IMR-90 (cell line): ENCODE data around the gene LIMK2. TPM values are rescaled to one million over a fixed set of nuclear protein-coding genes. Genes with fewer than 3 reads are reported as not detected.

Experiments
- ATAC-seq: fragments of 200-7000 bp; cut with Tn5 transposase; 2 replicates; pipeline ENCODE4 v1.9.1; 2020; ENCODE audit warnings: low read depth, mild to moderate bottlenecking, moderate library complexity
- BruUV-seq: library from RNA; stranded (reverse); fragments of 400-500 nt; replicated peaks from 2 replicates; lab custom pipeline; 2021; lab: Mats Ljungman, UMichigan
- CTCF ChIA-PET: fragments of 300-600 bp; formaldehyde crosslinking; extraction: SDS; loops from one replicate; lab custom pipeline; 2021; ENCODE audit warnings: antibody characterized with exemption; lab: Yijun Ruan, JAX
- POLR2A ChIA-PET: fragments of 300-600 bp; sonication (Branson Sonifier 250); formaldehyde crosslinking; loops from one replicate; lab custom pipeline; 2022; ENCODE audit warnings: antibody characterized with exemption; ENCODE audit not compliant: unreplicated experiment; lab: Charles Lee
- DNase-seq: peaks from one replicate; pipeline ENCODE4 v3.0.0; 2013
- H2AFZ ChIP-seq: replicated peaks from 2 replicates; pipeline ENCODE3; 2013; ENCODE audit warnings: low read length, mild to moderate bottlenecking; ENCODE audit not compliant: poor library complexity
- H2AK5ac ChIP-seq: 2 replicates; pipeline ENCODE4 v1.6.1; 2013; ENCODE audit warnings: low read depth, low read length, inconsistent platforms
- H2AK9ac ChIP-seq: replicated peaks from 2 replicates; pipeline ENCODE3; 2013; ENCODE audit warnings: mild to moderate bottlenecking, low read depth, low read length, moderate library complexity; ENCODE audit not compliant: poor library complexity
- H2BK120ac ChIP-seq: 2 replicates; pipeline ENCODE4 v1.6.1; 2013; ENCODE audit warnings: low read depth, low read length, inconsistent platforms
- H2BK15ac ChIP-seq: 3 replicates; pipeline ENCODE4 v1.6.1; 2013; ENCODE audit warnings: low read depth, low read length, inconsistent platforms
- H2BK20ac ChIP-seq: 2 replicates; pipeline ENCODE4 v1.6.1; 2013; ENCODE audit warnings: low read depth, mild to moderate bottlenecking, inconsistent platforms, low read length, moderate library complexity
- H2BK5ac ChIP-seq: 2 replicates; pipeline ENCODE4 v1.6.1; 2013; ENCODE audit warnings: mild to moderate bottlenecking, low read depth, low read length, inconsistent platforms; ENCODE audit not compliant: poor library complexity, severe bottlenecking
- H3K14ac ChIP-seq: replicated peaks from 2 replicates; pipeline ENCODE4 v1.6.1; 2013; ENCODE audit warnings: low read depth, low read length, inconsistent platforms
- H3K18ac ChIP-seq: 2 replicates; pipeline ENCODE4 v1.6.1; 2013; ENCODE audit warnings: low read depth, low read length, control low read depth
- H3K23ac ChIP-seq: 2 replicates; pipeline ENCODE4 v1.6.1; 2013; ENCODE audit warnings: low read depth, low read length, inconsistent platforms
- H3K27ac ChIP-seq: 2 replicates; pipeline ENCODE4 v1.5.1; 2013; ENCODE audit warnings: mild to moderate bottlenecking, control low read depth, low read length; ENCODE audit not compliant: insufficient read depth
- H3K27me3 ChIP-seq: 2 replicates; pipeline ENCODE4 v1.6.1; 2013; ENCODE audit warnings: low read length; ENCODE audit not compliant: control insufficient read depth, insufficient read depth
- H3K36me3 ChIP-seq: 2 replicates; pipeline ENCODE4 v1.6.1; 2013; ENCODE audit warnings: low read length, mixed read lengths; ENCODE audit not compliant: control insufficient read depth, insufficient read depth
- H3K4ac ChIP-seq: 2 replicates; pipeline ENCODE4 v1.6.1; 2013; ENCODE audit warnings: low read depth, low read length, inconsistent platforms
- H3K4me1 ChIP-seq: 2 replicates; pipeline ENCODE4 v1.6.1; 2013; ENCODE audit warnings: low read length, mixed read lengths; ENCODE audit not compliant: control insufficient read depth, insufficient read depth
- H3K4me2 ChIP-seq: 2 replicates; pipeline ENCODE4 v1.6.1; 2013; ENCODE audit warnings: low read depth, mild to moderate bottlenecking, control low read depth, low read length, moderate library complexity
- H3K4me3 ChIP-seq: 2 replicates; pipeline ENCODE4 v1.5.1; 2013; ENCODE audit warnings: low read depth, mild to moderate bottlenecking, control low read depth, low read length, moderate library complexity; ENCODE audit not compliant: insufficient read depth
- H3K56ac ChIP-seq: 2 replicates; pipeline ENCODE4 v1.6.1; 2013; ENCODE audit warnings: low read length, inconsistent platforms; ENCODE audit not compliant: insufficient read depth; ENCODE audit errors: extremely low read depth
- H3K79me1 ChIP-seq, 2 experiments: 2 replicates each; pipeline ENCODE4 v1.6.1; 2013; ENCODE audit warnings: low read length in 2 of 2, inconsistent platforms in 1 of 2, low read depth in 1 of 2
- H3K9ac ChIP-seq: 2 replicates; pipeline ENCODE4 v1.6.1; 2013; ENCODE audit warnings: low read depth, low read length, control low read depth
- H3K9me1 ChIP-seq: 2 replicates; pipeline ENCODE4 v1.6.1; 2013; ENCODE audit warnings: low read length, inconsistent platforms; ENCODE audit not compliant: insufficient read depth
- H3K9me3 ChIP-seq: 2 replicates; pipeline ENCODE4 v1.6.1; 2013; ENCODE audit warnings: low read length; ENCODE audit not compliant: control insufficient read depth, insufficient read depth
- H4K20me1 ChIP-seq: 2 replicates; pipeline ENCODE4 v1.6.1; 2013; ENCODE audit warnings: low read length, inconsistent platforms; ENCODE audit not compliant: insufficient read depth
- H4K5ac ChIP-seq: 2 replicates; pipeline ENCODE4 v1.6.1; 2013; ENCODE audit warnings: mild to moderate bottlenecking, low read depth, low read length, control low read depth
- H4K8ac ChIP-seq, 2 experiments: 2 replicates each; pipeline ENCODE4 v1.6.1; 2013; ENCODE audit warnings: low read depth in 2 of 2, low read length in 2 of 2, control low read depth in 1 of 2, inconsistent platforms in 1 of 2
- H4K91ac ChIP-seq: 2 replicates; pipeline ENCODE4 v1.6.1; 2013; ENCODE audit warnings: low read depth, low read length, inconsistent platforms; ENCODE audit not compliant: insufficient read depth
- BHLHE40 ChIP-seq: fragments of 150-350 bp; IDR thresholded peaks from 2 replicates; pipeline ENCODE4 v1.6.1; 2016; ENCODE audit warnings: mild to moderate bottlenecking, low read depth, low read length
- CEBPB ChIP-seq: IDR thresholded peaks from 2 replicates; pipeline ENCODE4 v1.6.1; 2012; ENCODE audit warnings: low read depth, low read length, improper control_type of control experiment
- CHD1 ChIP-seq: IDR thresholded peaks from 2 replicates; pipeline ENCODE4 v1.6.1; 2012; ENCODE audit warnings: low read depth, low read length, improper control_type of control experiment
- CTCF ChIP-seq: conservative IDR thresholded peaks from 2 replicates; pipeline ENCODE4 v1.5.1; 2012; ENCODE audit warnings: mild to moderate bottlenecking, low read depth, low read length, improper control_type of control experiment
- ELK1 ChIP-seq: fragments of 150-350 bp; IDR thresholded peaks from 2 replicates; pipeline ENCODE4 v1.6.1; 2016; ENCODE audit warnings: low read depth, mild to moderate bottlenecking, low read length, moderate library complexity, borderline replicate concordance
- FOS ChIP-seq: fragments of 150-350 bp; IDR thresholded peaks from 2 replicates; pipeline ENCODE4 v1.6.1; 2016; ENCODE audit warnings: low read depth, low read length
- MAFK ChIP-seq: IDR thresholded peaks from 2 replicates; pipeline ENCODE4 v1.6.1; 2012; ENCODE audit warnings: low read depth, low read length, improper control_type of control experiment
- MAZ ChIP-seq: IDR thresholded peaks from 2 replicates; pipeline ENCODE4 v1.6.1; 2012; ENCODE audit warnings: low read depth, mild to moderate bottlenecking, low read length, improper control_type of control experiment, moderate library complexity, borderline replicate concordance
- MXI1 ChIP-seq: IDR thresholded peaks from 2 replicates; pipeline ENCODE4 v1.6.1; 2012; ENCODE audit warnings: low read depth, mild to moderate bottlenecking, low read length, moderate library complexity, borderline replicate concordance
- NFE2L2 ChIP-seq: fragments of 150-350 bp; IDR thresholded peaks from 2 replicates; pipeline ENCODE4 v1.6.1; 2016; ENCODE audit warnings: low read depth, mild to moderate bottlenecking, low read length
- POLR2A ChIP-seq: IDR thresholded peaks from 2 replicates; pipeline ENCODE4 v1.6.1; 2012; ENCODE audit warnings: mild to moderate bottlenecking, low read depth, low read length
- RAD21 ChIP-seq: IDR thresholded peaks from 2 replicates; pipeline ENCODE4 v1.6.1; 2012; ENCODE audit warnings: low read length, improper control_type of control experiment
- RCOR1 ChIP-seq: IDR thresholded peaks from 2 replicates; pipeline ENCODE4 v1.6.1; 2012; ENCODE audit warnings: mild to moderate bottlenecking, low read length, improper control_type of control experiment; ENCODE audit not compliant: insufficient replicate concordance
- RFX5 ChIP-seq: IDR thresholded peaks from 2 replicates; pipeline ENCODE4 v1.8.0; 2012; ENCODE audit warnings: low read depth, mild to moderate bottlenecking, low read length, moderate library complexity
- SMC3 ChIP-seq: fragments of 150-350 bp; IDR thresholded peaks from 2 replicates; pipeline ENCODE4 v1.6.1; 2016; ENCODE audit warnings: low read depth, mild to moderate bottlenecking, antibody characterized with exemption, low read length, moderate library complexity
- USF2 ChIP-seq: fragments of 150-350 bp; IDR thresholded peaks from 2 replicates; pipeline ENCODE4 v1.6.1; 2017; ENCODE audit warnings: mild to moderate bottlenecking, antibody characterized with exemption, low read length, low read depth
- WGBS, 2 experiments: methylation state at CpG; one replicate each; pipeline versions ENCODE4 v1.1.5 to v1.1.7; 2013; ENCODE audit warnings: missing lambda C conversion rate in 2 of 2; ENCODE audit not compliant: insufficient read length in 1 of 2; ENCODE audit errors: extremely low coverage in 2 of 2; 5-methylcytosine and 5-hydroxymethylcytosine counted together
- dilution Hi-C: fragments of 300-500 bp; cut with HindIII; formaldehyde crosslinking; loops from one replicate; pipeline ENCODE4 v1.14.3; 2018; ENCODE audit warnings: low sequenced_read_pairs; ENCODE audit not compliant: unreplicated experiment
- in situ Hi-C: fragments of 300-500 bp; cut with MboI; formaldehyde crosslinking; loops from 3 replicates; pipeline ENCODE4 v1.14.3; 2019; ENCODE audit warnings: low sequenced_read_pairs, inconsistent platforms, mixed read lengths
- intact Hi-C: fragments of 100-400 bp; cut with micrococcal nuclease; formaldehyde crosslinking; loops from 2 replicates; pipeline ENCODE4 v1.10.0; 2022
- polyA plus RNA-seq, 3 experiments: library from polyadenylated mRNA; depleted of rRNA; stranded (reverse); fragments of >200 nt; gene quantifications; 2 replicates each; pipeline ENCODE4 v1.2.3, GENCODE V29; 2012; ENCODE audit warnings: low replicate concordance in 1 of 3
- total RNA-seq: library from RNA; depleted of rRNA; stranded (reverse); fragments of >200 nt; gene quantifications from 2 replicates; pipeline ENCODE4 v1.2.3, GENCODE V29; 2012

The LIMK2 gene
- total and polyA plus RNA-seq, 2 of the 4 experiments (the other 2 are of a cell fraction) = 14.5 to 31.9 TPM

- no peak overlapping the region for H2BK5ac ChIP-seq
- ChIA-PET CTCF (no interaction called here), POLR2A (interaction anchor here (0.5 kb wide), 1 partner anchor 300 kb away, joined by 3 read pairs; no protein-coding TSS in a partner anchor)
- no peak overlapping the region for H3K4me2 ChIP-seq
- no peak overlapping the region for H3K4ac ChIP-seq
- no peak overlapping the region for H4K5ac ChIP-seq
- no peaks in the 10 kb centered on the region for H3K27me3 ChIP-seq
- WGBS, 2 experiments = 100% methylated on average over 3 of the region's 4 CpGs; no CpG with 5 or more reads in 1 of the 2 experiments
- H4K91ac ChIP-seq = no peak overlapping the region
- H3K79me1 ChIP-seq = no peaks in the 10 kb centered on the region; a peak in 2 of 4 replicates
- H2BK15ac ChIP-seq = no peak overlapping the region
- H2BK120ac ChIP-seq = no peak overlapping the region
- dilution Hi-C loops = no loop called here
- H4K8ac ChIP-seq = no peak overlapping the region
- no peak overlapping the region for H2BK20ac ChIP-seq
- H3K18ac ChIP-seq = no peak overlapping the region
- no peak overlapping the region for H3K27ac ChIP-seq
- H3K9me3 ChIP-seq = no peaks in the 10 kb centered on the region
- no peak overlapping the region for H2AFZ ChIP-seq
- peaks cover 14% of the 10 kb centered on the region for H3K9me1 ChIP-seq
- H3K36me3 ChIP-seq = peaks cover 30% of the 10 kb centered on the region
- H4K20me1 ChIP-seq = peaks cover 6% of the 10 kb centered on the region; the same call in 1 of the 2 replicates
- H3K9ac ChIP-seq = no peak overlapping the region
- H3K4me1 ChIP-seq = peaks cover 5% of the 10 kb centered on the region; the same call in 1 of the 2 replicates
- H3K14ac ChIP-seq = no peak overlapping the region
- H3K56ac ChIP-seq = no peak overlapping the region
- intact Hi-C loops = no loop called here
- H3K4me3 ChIP-seq = no peak overlapping the region
- ATAC-seq (no peak), DNase-seq (no peak)
- no peak overlapping the region for H2AK9ac ChIP-seq
- no peak overlapping the region for H2AK5ac ChIP-seq
- no TSS peak for BruUV-seq
- TF ChIP-seq MAZ = no peak
- TF ChIP-seq MXI1 = no peak
- TF ChIP-seq BHLHE40 = no peak
- TF ChIP-seq CEBPB = no peak
- TF ChIP-seq RCOR1 = no peak
- TF ChIP-seq RFX5 = no peak
- no peak for TF ChIP-seq MAFK
- no peak for TF ChIP-seq NFE2L2
- no peak for TF ChIP-seq RAD21
- TF ChIP-seq POLR2A = no peak
- TF ChIP-seq ELK1 = no peak
- no peak for TF ChIP-seq CTCF
- TF ChIP-seq CHD1 = no peak
- TF ChIP-seq USF2 = no peak
- no peak for TF ChIP-seq SMC3
- no peak for TF ChIP-seq FOS
- in situ Hi-C loops = no loop called here
- no peak overlapping the region for H3K23ac ChIP-seq
Observed at GRCh38 chr22:31271026-31271425, 58.9 kb downstream of the LIMK2 start.
